Breast epithelium (tissue), 4 donors: ENCODE measurements around the gene SNAPC4. TPM values are rescaled to one million over a fixed set of nuclear protein-coding genes. Genes with fewer than 3 reads are reported as not detected.
"Not testable (repeated sequence)": the region's sequence is repeated elsewhere in the genome, so short reads cannot be mapped to it uniquely, and the experiment has no call there.

Experiments used
- DNase-seq, 2 donors: peaks; one replicate each; pipeline ENCODE4 v3.0.0-alpha.2; 2019; ENCODE audit warnings: low spot score in 2 of 2
- H3K27ac ChIP-seq, 2 donors: fragments of 200-600 bp; sonication (generic) in 1 of 2; one replicate each; pipeline ENCODE4 v1.5.1; 2016 to 2019; ENCODE audit warnings: mild to moderate bottlenecking in 1 of 2
- H3K27me3 ChIP-seq, 2 donors: fragments of 200-600 bp; sonication (generic) in 1 of 2; one replicate each; pipeline versions ENCODE4 v1.5.1 to v1.6.0; 2017 to 2019; ENCODE audit warnings: control low read depth in 1 of 2, mild to moderate bottlenecking in 1 of 2
- H3K36me3 ChIP-seq: fragments of 200-600 bp; one replicate; pipeline ENCODE4 v1.5.1; 2019
- H3K4me1 ChIP-seq, 2 donors: fragments of 200-600 bp; sonication (generic); one replicate each; pipeline ENCODE4 v1.5.1; 2016 to 2019; ENCODE audit warnings: control low read depth in 1 of 2
- H3K4me3 ChIP-seq, 3 donors: fragments of 200-600 bp; sonication (generic); 1 replicate in 2 of 3; 2 replicates in 1 of 3; pipeline ENCODE4 v1.5.1; 2016 to 2019; ENCODE audit warnings: mild to moderate bottlenecking in 3 of 3, moderate library complexity in 2 of 3
- H3K9me3 ChIP-seq, 2 donors: fragments of 200-600 bp; sonication (generic) in 1 of 2; one replicate each; pipeline ENCODE4 v1.5.1; 2016 to 2019; ENCODE audit warnings: control low read depth in 1 of 2
- POLR2A ChIP-seq: fragments of 450-650 bp; IDR thresholded peaks from one replicate; pipeline ENCODE4 v1.6.1; 2016; ENCODE audit warnings: antibody characterized with exemption, mild to moderate bottlenecking, moderate library complexity
- POLR2AphosphoS5 ChIP-seq, 3 donors: sonication (generic); formaldehyde crosslinking; IDR thresholded peaks; one replicate each; pipeline ENCODE4 v1.6.1; 2017; ENCODE audit warnings: antibody characterized with exemption in 3 of 3
- intact Hi-C: fragments of 100-400 bp; cut with DNase I; formaldehyde crosslinking; loops from one replicate; pipeline ENCODE4 v1.15.1; 2023; ENCODE audit warnings: low total_unique reads
- total RNA-seq, 3 donors: library from RNA; depleted of rRNA; stranded (reverse); fragments of >200 nt; gene quantifications; one replicate each; pipeline ENCODE4 v1.1.0, GENCODE V29; 2016
- TF ChIP-seq, protein P1 (sequence below), 3 donors: fragments of 450-650 bp; IDR thresholded peaks; one replicate each; pipeline ENCODE4 v1.5.1; 2016 to 2017; ENCODE audit warnings: antibody characterized with exemption in 3 of 3, mild to moderate bottlenecking in 3 of 3, moderate library complexity in 3 of 3

Gene SNAPC4
- total RNA-seq, 3 donors from 2014 or later = 4.6 to 7.5 (median 6.7) TPM

DNA sequence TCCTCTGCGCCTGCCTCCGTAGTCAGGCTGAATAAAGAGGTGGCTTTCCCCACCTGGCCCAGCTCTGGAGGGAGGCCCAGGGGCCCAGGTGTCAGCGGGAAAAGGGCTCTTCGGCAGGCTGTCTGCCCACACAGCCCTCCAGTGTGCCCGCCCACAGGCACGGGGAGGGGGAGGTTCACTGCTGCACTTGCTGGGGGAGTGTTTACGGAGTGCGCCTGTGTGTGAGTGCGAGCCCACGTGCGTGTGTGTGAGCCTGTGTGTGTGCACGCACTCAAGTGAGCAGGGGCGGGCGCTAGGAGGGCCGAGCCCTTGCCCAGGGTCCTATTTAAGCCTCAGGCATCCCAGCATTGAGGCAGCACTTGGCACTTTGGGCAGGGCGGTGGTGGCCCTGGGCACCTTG, 47.3 kb downstream of the SNAPC4 start:
- TF ChIP-seq POLR2A (no peak), POLR2AphosphoS5 (IDR thresholded peaks at IDR 0.05) (no peak)
- TF ChIP-seq, protein P1, sequence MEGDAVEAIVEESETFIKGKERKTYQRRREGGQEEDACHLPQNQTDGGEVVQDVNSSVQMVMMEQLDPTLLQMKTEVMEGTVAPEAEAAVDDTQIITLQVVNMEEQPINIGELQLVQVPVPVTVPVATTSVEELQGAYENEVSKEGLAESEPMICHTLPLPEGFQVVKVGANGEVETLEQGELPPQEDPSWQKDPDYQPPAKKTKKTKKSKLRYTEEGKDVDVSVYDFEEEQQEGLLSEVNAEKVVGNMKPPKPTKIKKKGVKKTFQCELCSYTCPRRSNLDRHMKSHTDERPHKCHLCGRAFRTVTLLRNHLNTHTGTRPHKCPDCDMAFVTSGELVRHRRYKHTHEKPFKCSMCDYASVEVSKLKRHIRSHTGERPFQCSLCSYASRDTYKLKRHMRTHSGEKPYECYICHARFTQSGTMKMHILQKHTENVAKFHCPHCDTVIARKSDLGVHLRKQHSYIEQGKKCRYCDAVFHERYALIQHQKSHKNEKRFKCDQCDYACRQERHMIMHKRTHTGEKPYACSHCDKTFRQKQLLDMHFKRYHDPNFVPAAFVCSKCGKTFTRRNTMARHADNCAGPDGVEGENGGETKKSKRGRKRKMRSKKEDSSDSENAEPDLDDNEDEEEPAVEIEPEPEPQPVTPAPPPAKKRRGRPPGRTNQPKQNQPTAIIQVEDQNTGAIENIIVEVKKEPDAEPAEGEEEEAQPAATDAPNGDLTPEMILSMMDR (IDR thresholded peaks at IDR 0.05) = no peak
- H3K9me3 ChIP-seq = no peaks in the 10 kb centered on the region
- H3K4me3 ChIP-seq = peak overlapping the region in 1 of 3 donors; percentile 31
- H3K4me1 ChIP-seq = no peaks in the 10 kb centered on the region
- H3K27ac ChIP-seq = no peak overlapping the region
- H3K36me3 ChIP-seq = no peaks in the 10 kb centered on the region
- no peaks in the 10 kb centered on the region for H3K27me3 ChIP-seq
- intact Hi-C loops = no loop called here
- DNase-seq = no peak

GRCh38 chr9:136351868-136352267, 48.1 kb downstream of the SNAPC4 start:
- H3K36me3 ChIP-seq, H3K27ac ChIP-seq, H3K27me3 ChIP-seq, intact Hi-C loops, H3K4me1 ChIP-seq, DNase-seq, H3K9me3 ChIP-seq: not testable (repeated sequence)
- peak overlapping the region in 1 of 3 donors; percentile 22 for H3K4me3 ChIP-seq

GRCh38 chr9:136351252-136351800, 48.6 kb downstream of the SNAPC4 start:
- peak overlapping the region in 1 of 3 donors; percentile 22 for H3K4me3 ChIP-seq
- intact Hi-C loops = no loop called here

More at GRCh38 chr9:136351252-136351800, 48.6 kb downstream of the SNAPC4 start:
- H3K27ac ChIP-seq = no peak overlapping the region
- H3K27me3 ChIP-seq = no peaks in the 10 kb centered on the region
- no peak for DNase-seq
- H3K9me3 ChIP-seq = no peaks in the 10 kb centered on the region
- TF ChIP-seq, protein P1 (IDR thresholded peaks at IDR 0.05) = no peak
- no peak for TF ChIP-seq POLR2A
- TF ChIP-seq POLR2AphosphoS5 (IDR thresholded peaks at IDR 0.05) = no peak
- no peaks in the 10 kb centered on the region for H3K4me1 ChIP-seq
- H3K36me3 ChIP-seq = no peaks in the 10 kb centered on the region

Other genes with a start within 250 kb of the SNAPC4 start
- gene LHX3, start 195.0 kb downstream of the SNAPC4 start, total RNA-seq = not detected
- 1 to 10 TPM; 5.6 to 8.8 (median 6.2) TPM for gene QSOX2, start 154.4 kb downstream of the SNAPC4 start, total RNA-seq
- not detected for gene CCDC187, start 96.1 kb downstream of the SNAPC4 start, total RNA-seq
- 10 to 100 TPM in 1 of 3 donors, 1 to 10 TPM in 2; 5.6 to 19.0 (median 8.6) TPM for gene GPSM1, start 72.6 kb downstream of the SNAPC4 start, total RNA-seq
- gene DNLZ, start 36.4 kb downstream of the SNAPC4 start, total RNA-seq = 10 to 100 TPM; 35.4 to 57.4 (median 40.0) TPM
- gene CARD9, start 26.5 kb downstream of the SNAPC4 start, total RNA-seq = 1 to 10 TPM; 3.0 to 7.6 (median 3.3) TPM
- 10 to 100 TPM; 23.7 to 54.4 (median 36.0) TPM for gene ENTR1, start 10.4 kb upstream of the SNAPC4 start, total RNA-seq
- gene PMPCA, start 10.5 kb upstream of the SNAPC4 start, total RNA-seq = 10 to 100 TPM; 31.4 to 37.0 (median 35.1) TPM
- 1 to 10 TPM; 6.2 to 8.5 (median 8.2) TPM for gene INPP5E, start 39.7 kb upstream of the SNAPC4 start, total RNA-seq
- gene SEC16A, start 82.9 kb upstream of the SNAPC4 start, total RNA-seq = 10 to 100 TPM; 41.9 to 55.1 (median 42.9) TPM
- gene NOTCH1, start 145.9 kb upstream of the SNAPC4 start, total RNA-seq = 10 to 100 TPM; 12.6 to 33.8 (median 21.1) TPM